HEK293T (cell line): ENCODE results near the gene MYCBP2.

Experiments
- CTCF ChIA-PET: fragments of 350-600 bp; formaldehyde crosslinking; extraction: SDS; loops from one replicate; lab custom pipeline; 2021; ENCODE audit warnings: antibody characterized with exemption, inconsistent platforms; lab: Yijun Ruan, JAX
- POLR2A ChIA-PET: fragments of 350-600 bp; formaldehyde crosslinking; extraction: SDS; loops from one replicate; lab custom pipeline; 2020; ENCODE audit warnings: antibody characterized with exemption, inconsistent platforms; lab: Yijun Ruan, JAX
- DNase-seq: peaks from one replicate; pipeline ENCODE4 v3.0.0; 2012; ENCODE audit warnings: mixed read lengths; ENCODE audit errors: extremely low spot score
- ARNT ChIP-seq: fragments of 450-650 bp; IDR thresholded peaks from 2 replicates; pipeline ENCODE4 v1.6.1; 2017; ENCODE audit warnings: mild to moderate bottlenecking
- BHLHE40 ChIP-seq: fragments of 450-650 bp; IDR thresholded peaks from 2 replicates; pipeline ENCODE4 v1.6.1; 2016; ENCODE audit warnings: mild to moderate bottlenecking, moderate library complexity, borderline replicate concordance
- CTBP1 ChIP-seq: fragments of 450-650 bp; IDR thresholded peaks from 2 replicates; pipeline ENCODE4 v1.6.1; 2016; ENCODE audit warnings: borderline replicate concordance
- ELF4 ChIP-seq: fragments of 450-650 bp; IDR thresholded peaks from 2 replicates; pipeline ENCODE4 v1.6.1; 2017; ENCODE audit warnings: antibody characterized with exemption
- FOXA1 ChIP-seq: fragments of 450-650 bp; IDR thresholded peaks from 2 replicates; pipeline ENCODE4 v1.6.1; 2016; ENCODE audit warnings: mild to moderate bottlenecking
- FOXK2 ChIP-seq: fragments of 450-650 bp; IDR thresholded peaks from 2 replicates; pipeline ENCODE4 v1.6.1; 2016; ENCODE audit warnings: mild to moderate bottlenecking
- FOXM1 ChIP-seq: fragments of 450-650 bp; IDR thresholded peaks from 2 replicates; pipeline ENCODE4 v1.6.1; 2017; ENCODE audit warnings: mild to moderate bottlenecking, borderline replicate concordance
- HDGF ChIP-seq: fragments of 450-650 bp; IDR thresholded peaks from 2 replicates; pipeline ENCODE4 v1.6.1; 2017; ENCODE audit warnings: antibody characterized with exemption, borderline replicate concordance
- L3MBTL2 ChIP-seq: fragments of 450-650 bp; conservative IDR thresholded peaks from 2 replicates; pipeline ENCODE4 v1.6.1; 2016; ENCODE audit warnings: mild to moderate bottlenecking
- LEF1 ChIP-seq: fragments of 450-650 bp; IDR thresholded peaks from 2 replicates; pipeline ENCODE4 v1.6.1; 2017; ENCODE audit warnings: mild to moderate bottlenecking, borderline replicate concordance
- NFRKB ChIP-seq: fragments of 450-650 bp; IDR thresholded peaks from 2 replicates; pipeline ENCODE4 v1.6.1; 2016; ENCODE audit warnings: mild to moderate bottlenecking, moderate library complexity
- SP1 ChIP-seq: fragments of 450-650 bp; IDR thresholded peaks from 2 replicates; pipeline ENCODE4 v1.6.1; 2017
- SUZ12 ChIP-seq: fragments of 450-650 bp; IDR thresholded peaks from 2 replicates; pipeline ENCODE4 v1.6.1; 2016; ENCODE audit warnings: mild to moderate bottlenecking
- TARDBP ChIP-seq: fragments of 450-650 bp; IDR thresholded peaks from 2 replicates; pipeline ENCODE4 v1.6.1; 2016
- ZNF384 ChIP-seq: fragments of 450-650 bp; IDR thresholded peaks from 2 replicates; pipeline ENCODE4 v1.6.1; 2016
- TF ChIP-seq, protein P1 (sequence below): fragments of 450-650 bp; IDR thresholded peaks from 2 replicates; pipeline ENCODE4 v1.6.1; 2016

Gene MYCBP2

GRCh38 chr13:77139306-77139705 is 187.6 kb downstream of the MYCBP2 start:
- POLR2A ChIA-PET, result no interaction called here
- DNase-seq, result no peak
- TF ChIP-seq ELF4, result no peak
- TF ChIP-seq SP1, result no peak
- TF ChIP-seq ZNF384, result no peak
- no peak for TF ChIP-seq FOXK2
- TF ChIP-seq FOXA1, result no peak
- no peak for TF ChIP-seq L3MBTL2
- no peak for TF ChIP-seq FOXM1
- no peak for TF ChIP-seq SUZ12
- no peak for TF ChIP-seq LEF1
- TF ChIP-seq HDGF, result no peak
- no peak for TF ChIP-seq ARNT
- TF ChIP-seq CTBP1, result no peak
- no peak for TF ChIP-seq NFRKB
- TF ChIP-seq TARDBP, result no peak
- no peak for TF ChIP-seq BHLHE40
- TF ChIP-seq, protein P1, sequence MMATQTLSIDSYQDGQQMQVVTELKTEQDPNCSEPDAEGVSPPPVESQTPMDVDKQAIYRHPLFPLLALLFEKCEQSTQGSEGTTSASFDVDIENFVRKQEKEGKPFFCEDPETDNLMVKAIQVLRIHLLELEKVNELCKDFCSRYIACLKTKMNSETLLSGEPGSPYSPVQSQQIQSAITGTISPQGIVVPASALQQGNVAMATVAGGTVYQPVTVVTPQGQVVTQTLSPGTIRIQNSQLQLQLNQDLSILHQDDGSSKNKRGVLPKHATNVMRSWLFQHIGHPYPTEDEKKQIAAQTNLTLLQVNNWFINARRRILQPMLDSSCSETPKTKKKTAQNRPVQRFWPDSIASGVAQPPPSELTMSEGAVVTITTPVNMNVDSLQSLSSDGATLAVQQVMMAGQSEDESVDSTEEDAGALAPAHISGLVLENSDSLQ, result no peak
- CTCF ChIA-PET, result no interaction called here

DNA sequence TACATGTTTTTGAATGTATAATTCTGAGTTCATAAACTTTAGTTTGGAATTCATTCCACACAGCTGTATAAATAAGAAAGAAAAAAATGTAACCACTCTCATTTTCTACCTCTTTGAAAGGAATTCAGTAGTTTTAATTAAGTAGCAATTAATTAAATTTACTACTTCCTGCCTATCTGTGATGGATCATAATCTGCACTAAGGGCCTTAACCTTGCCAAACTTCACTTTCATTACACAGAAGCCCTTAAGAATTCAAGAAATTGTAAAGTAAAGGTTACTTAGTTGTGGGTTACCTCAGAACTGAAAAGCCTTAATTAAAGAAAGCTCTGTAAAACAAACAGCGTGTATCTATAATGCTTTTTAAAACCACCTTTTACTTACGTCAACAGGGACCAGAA is 188.1 kb downstream of the MYCBP2 start:
- ChIA-PET POLR2A (no interaction called here), CTCF (interaction anchor here (0.6 kb wide), 1 partner anchor 1179 kb away, joined by 3 read pairs; no protein-coding TSS in a partner anchor)
- TF ChIP-seq LEF1, result no peak
- no peak for TF ChIP-seq CTBP1
- TF ChIP-seq ARNT, result no peak
- TF ChIP-seq ELF4, result no peak
- TF ChIP-seq FOXK2, result no peak
- TF ChIP-seq BHLHE40, result no peak
- TF ChIP-seq L3MBTL2, result no peak
- no peak for TF ChIP-seq SP1
- no peak for TF ChIP-seq FOXA1
- no peak for TF ChIP-seq FOXM1
- no peak for TF ChIP-seq TARDBP
- no peak for DNase-seq

GRCh38 chr13:77136902-77137420 is 189.9 kb downstream of the MYCBP2 start:
- no peak for DNase-seq
- ChIA-PET POLR2A (no interaction called here), CTCF (interaction anchor here (0.6 kb wide), 1 partner anchor 152 kb away, joined by 4 read pairs; no protein-coding TSS in a partner anchor)

GRCh38 chr13:77124423-77124822 is 202.5 kb downstream of the MYCBP2 start:
- no peak for TF ChIP-seq ELF4
- no peak for TF ChIP-seq CTBP1
- no peak for TF ChIP-seq NFRKB
- no peak for TF ChIP-seq FOXM1
- no peak for TF ChIP-seq TARDBP
- no peak for TF ChIP-seq SUZ12
- TF ChIP-seq ZNF384, result no peak
- no peak for TF ChIP-seq LEF1
- TF ChIP-seq BHLHE40, result no peak
- ChIA-PET POLR2A (no interaction called here), CTCF (no interaction called here)
- DNase-seq, result no peak

More at GRCh38 chr13:77136902-77137420, 189.9 kb downstream of the MYCBP2 start:
- TF ChIP-seq SP1, result no peak
- no peak for TF ChIP-seq FOXA1
- no peak for TF ChIP-seq NFRKB
- no peak for TF ChIP-seq FOXM1
- TF ChIP-seq ARNT, result no peak
- no peak for TF ChIP-seq TARDBP
- no peak for TF ChIP-seq LEF1
- TF ChIP-seq ELF4, result no peak
- no peak for TF ChIP-seq HDGF
- TF ChIP-seq SUZ12, result no peak
- TF ChIP-seq FOXK2, result no peak

- POLR2A ChIA-PET, result interaction anchor here (0.6 kb wide), 1 partner anchor 66 kb away, joined by 3 read pairs; no protein-coding TSS in a partner anchor
- TF ChIP-seq FOXM1 (no peak), ZNF384 (no peak), BHLHE40 (no peak), NFRKB (no peak), SP1 (no peak), CTBP1 (no peak), FOXA1 (no peak), ELF4 (no peak), LEF1 (no peak), ARNT (no peak), FOXK2 (no peak), L3MBTL2 (no peak), SUZ12 (no peak)
- TF ChIP-seq, protein P1, result no peak
- CTCF ChIA-PET, result no interaction called here
- no peak for DNase-seq
Measured at GRCh38 chr13:77118134-77118533, 208.8 kb downstream of the MYCBP2 start.

DNA sequence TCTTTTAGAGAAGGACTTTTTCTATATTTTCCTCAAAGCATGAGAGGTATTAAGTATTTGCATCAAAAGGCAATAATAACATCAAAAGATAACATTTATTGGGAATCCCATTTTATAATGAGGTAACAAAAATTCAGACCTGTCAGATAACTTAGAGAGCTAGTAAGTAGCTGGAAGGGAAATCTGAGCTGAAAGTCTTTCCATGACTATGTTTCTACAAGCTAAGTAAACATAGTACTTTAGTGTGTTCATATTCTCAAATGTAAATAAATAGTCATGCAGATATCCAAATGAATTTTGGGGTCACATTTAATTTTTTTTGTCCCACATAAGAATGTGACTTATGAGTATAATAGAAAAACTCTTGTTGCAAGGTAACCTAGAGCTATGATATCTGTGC is 212.6 kb downstream of the MYCBP2 start:
- TF ChIP-seq NFRKB (no peak), ZNF384 (no peak), FOXA1 (no peak), BHLHE40 (no peak), FOXM1 (no peak), ELF4 (no peak), FOXK2 (no peak), SP1 (no peak), LEF1 (no peak), L3MBTL2 (no peak), TARDBP (no peak), HDGF (no peak), ARNT (no peak), SUZ12 (no peak), CTBP1 (no peak)
- TF ChIP-seq, protein P1, result no peak
- ChIA-PET POLR2A (no interaction called here), CTCF (interaction anchor here (1.0 kb wide), 1 partner anchor 365 kb away, joined by 3 read pairs; no protein-coding TSS in a partner anchor)
- DNase-seq, result no peak
